KOPT-K1 (cell line): ENCODE data around the gene CCIN.
"Not testable (repeated sequence)": the region's sequence is repeated elsewhere in the genome, so short reads cannot be mapped to it uniquely, and the experiment has no call there.

Source experiments
- H3K27ac ChIP-seq: fragments of 200-600 bp; sonication (generic); 2 replicates; pipeline ENCODE4 v1.5.1; 2016; ENCODE audit warnings: antibody characterized with exemption, mild to moderate bottlenecking, low read depth, low read length; ENCODE audit not compliant: poor library complexity, severe bottlenecking
- H3K36me3 ChIP-seq: fragments of 200-600 bp; sonication (generic); 2 replicates; pipeline ENCODE4 v1.5.1; 2017; ENCODE audit warnings: antibody characterized with exemption, mild to moderate bottlenecking, low read length, moderate library complexity; ENCODE audit not compliant: insufficient read depth
- H3K9me3 ChIP-seq: fragments of 200-600 bp; sonication (generic); 2 replicates; pipeline ENCODE4 v1.5.1; 2017; ENCODE audit warnings: antibody characterized with exemption, low read length, mild to moderate bottlenecking; ENCODE audit not compliant: insufficient read depth, poor library complexity, severe bottlenecking

The CCIN gene

GRCh38 chr9:36169166-36169565 is at the start of gene CCIN:
CCIN (plus strand) TSS chr9:36169388; CDS start chr9:36169503, 115 bp downstream.
- Histone ChIP-seq H3K36me3 (no peaks in the 10 kb centered on the region), H3K27ac (no peak within 1 kb of the TSS), H3K9me3 (no peaks in the 10 kb centered on the region)

- Histone ChIP-seq H3K36me3 (peaks cover 22% of the 10 kb centered on the region; the same call in 1 of the 2 replicates), H3K27ac (no peak overlapping the region), H3K9me3 (no peaks in the 10 kb centered on the region)
Measured at GRCh38 chr9:36119476-36119875, 49.7 kb upstream of the CCIN start.

GRCh38 chr9:36120705-36121104 is 48.5 kb upstream of the CCIN start:
- Histone ChIP-seq H3K27ac (no peak overlapping the region), H3K36me3 (peaks cover 22% of the 10 kb centered on the region; the same call in 1 of the 2 replicates), H3K9me3 (no peaks in the 10 kb centered on the region)

- Histone ChIP-seq H3K27ac (no peak overlapping the region), H3K9me3 (no peaks in the 10 kb centered on the region), H3K36me3 (peaks cover 22% of the 10 kb centered on the region; the same call in 1 of the 2 replicates)
Measured at GRCh38 chr9:36121971-36122370, 47.2 kb upstream of the CCIN start.

- Histone ChIP-seq H3K36me3 (peaks cover 20% of the 10 kb centered on the region; the same call in 1 of the 2 replicates), H3K9me3 (no peaks in the 10 kb centered on the region), H3K27ac (no peak overlapping the region)
Measured at GRCh38 chr9:36123515-36123914, 45.7 kb upstream of the CCIN start.

- Histone ChIP-seq H3K9me3 (no peaks in the 10 kb centered on the region), H3K36me3 (peaks cover 16% of the 10 kb centered on the region; the same call in 1 of the 2 replicates), H3K27ac (no peak overlapping the region)
Measured at GRCh38 chr9:36125062-36125855, 43.9 kb upstream of the CCIN start.

GRCh38 chr9:36126016-36126730 is 43.0 kb upstream of the CCIN start:
- Histone ChIP-seq H3K27ac (no peak overlapping the region), H3K9me3 (no peaks in the 10 kb centered on the region), H3K36me3 (peaks cover 16% of the 10 kb centered on the region; the same call in 1 of the 2 replicates)

GRCh38 chr9:36127652-36128244 is 41.4 kb upstream of the CCIN start:
- Histone ChIP-seq H3K27ac (no peak overlapping the region), H3K9me3 (no peaks in the 10 kb centered on the region), H3K36me3 (0 out of 2 replicates have a peak, but pooled peaks cover 6% of the 10 kb centered on the region)

- no peak overlapping the region for H3K27ac ChIP-seq
- H3K36me3 ChIP-seq, result no peaks in the 10 kb centered on the region
- H3K9me3 ChIP-seq, result no peaks in the 10 kb centered on the region
Measured at GRCh38 chr9:36128349-36128748, 40.8 kb upstream of the CCIN start.

- H3K36me3 ChIP-seq, result no peaks in the 10 kb centered on the region
- no peak overlapping the region for H3K27ac ChIP-seq
- H3K9me3 ChIP-seq, result no peaks in the 10 kb centered on the region
Measured at GRCh38 chr9:36129139-36129538, 40.0 kb upstream of the CCIN start.

GRCh38 chr9:36131666-36132065 is 37.5 kb upstream of the CCIN start:
- not testable (repeated sequence) for H3K27ac ChIP-seq, H3K36me3 ChIP-seq

GRCh38 chr9:36132086-36132485 is 37.1 kb upstream of the CCIN start:
- H3K36me3 ChIP-seq, result no peaks in the 10 kb centered on the region
- H3K27ac ChIP-seq, result no peak overlapping the region
- no peaks in the 10 kb centered on the region for H3K9me3 ChIP-seq

More at GRCh38 chr9:36131666-36132065, 37.5 kb upstream of the CCIN start:
- H3K9me3 ChIP-seq, result not testable (repeated sequence)

- no peaks in the 10 kb centered on the region for H3K9me3 ChIP-seq
- H3K36me3 ChIP-seq, result no peaks in the 10 kb centered on the region
- no peak overlapping the region for H3K27ac ChIP-seq
Measured at GRCh38 chr9:36134761-36135505, 34.3 kb upstream of the CCIN start.

- H3K36me3 ChIP-seq, result no peaks in the 10 kb centered on the region
- no peaks in the 10 kb centered on the region for H3K9me3 ChIP-seq
- H3K27ac ChIP-seq, result no peak overlapping the region
Measured at GRCh38 chr9:36135741-36136271, 33.4 kb upstream of the CCIN start.
